Lower leg skin (tissue), 4 donors: Measurements from ENCODE around the gene TOP1. TPM values are rescaled to one million over a fixed set of nuclear protein-coding genes. Genes with fewer than 3 reads are reported as not detected.
"Not testable (repeated sequence)": the region's sequence is repeated elsewhere in the genome, so short reads cannot be mapped to it uniquely, and the experiment has no call there.

Experiments
- DNase-seq, 2 donors: peaks; one replicate each; pipeline ENCODE4 v3.0.0-alpha.2; 2019; ENCODE audit warnings: low spot score in 2 of 2
- H3K4me3 ChIP-seq: fragments of 200-600 bp; sonication (generic); 2 replicates; pipeline ENCODE4 v1.5.1; 2017; ENCODE audit warnings: mild to moderate bottlenecking, low read depth; ENCODE audit not compliant: poor library complexity, severe bottlenecking
- CTCF ChIP-seq, 3 donors: fragments of 450-650 bp; IDR thresholded peaks; one replicate each; pipeline ENCODE4 v1.5.1; 2016; ENCODE audit warnings: antibody characterized with exemption in 3 of 3, mild to moderate bottlenecking in 3 of 3, moderate library complexity in 2 of 3
- POLR2A ChIP-seq, 2 donors: fragments of 450-650 bp; IDR thresholded peaks; one replicate each; pipeline ENCODE4 v1.6.1; 2016 to 2017; ENCODE audit warnings: antibody characterized with exemption in 2 of 2, mild to moderate bottlenecking in 1 of 2, moderate library complexity in 1 of 2
- WGBS, 2 donors: methylation state at CpG; one replicate each; pipeline ENCODE4 v1.1.5; 2018; 5-methylcytosine and 5-hydroxymethylcytosine counted together
- intact Hi-C: fragments of 100-400 bp; cut with DNase I; formaldehyde crosslinking; loops from one replicate; pipeline ENCODE4 v1.15.0; 2023; ENCODE audit warnings: low total_unique reads
- total RNA-seq, 4 donors: library from RNA; depleted of rRNA; stranded (reverse); fragments of >200 nt; gene quantifications; one replicate each; pipeline ENCODE4 v1.1.0, GENCODE V29; 2016

The TOP1 gene
- total RNA-seq, 4 donors from 2014 or later = 29.8 to 37.1 (median 31.9) TPM

GRCh38 chr20:41000628-41001027 lies 28.0 kb upstream of the TOP1 start:
- intact Hi-C loops = no loop called here
- H3K4me3 ChIP-seq = no peak overlapping the region
- no peak for TF ChIP-seq CTCF (IDR thresholded peaks at IDR 0.05)
- no peak for TF ChIP-seq POLR2A (IDR thresholded peaks at IDR 0.05)
- no peak for DNase-seq
- 84 to 94% methylated on average over 2 of the region's 2 CpGs for WGBS, 2 donors

GRCh38 chr20:41001497-41001896 lies 27.1 kb upstream of the TOP1 start:
- no peak for DNase-seq
- no peak overlapping the region for H3K4me3 ChIP-seq
- no peak for TF ChIP-seq POLR2A (IDR thresholded peaks at IDR 0.05)
- no peak for TF ChIP-seq CTCF (IDR thresholded peaks at IDR 0.05)
- 84 to 86% methylated on average over 4 of the region's 4 CpGs for WGBS, 2 donors
- intact Hi-C loops = no loop called here

GRCh38 chr20:41002842-41003142 lies 25.8 kb upstream of the TOP1 start:
- intact Hi-C loops = no loop called here
- no peak overlapping the region for H3K4me3 ChIP-seq
- no peak for DNase-seq
- TF ChIP-seq POLR2A (IDR thresholded peaks at IDR 0.05) = no peak
- WGBS, 2 donors = 80 to 96% methylated on average over 1 of the region's 1 CpG

GRCh38 chr20:41003143-41003935 lies 25.3 kb upstream of the TOP1 start:
- intact Hi-C loops = no loop called here
- H3K4me3 ChIP-seq = no peak overlapping the region
- DNase-seq = peak; percentile 91 to 93
- TF ChIP-seq CTCF (IDR thresholded peaks at IDR 0.05) = no peak
- no peak for TF ChIP-seq POLR2A (IDR thresholded peaks at IDR 0.05)
- WGBS, 2 donors = 35 to 40% methylated on average over 12 of the region's 12 CpGs

GRCh38 chr20:41003936-41004294 lies 24.7 kb upstream of the TOP1 start:
- DNase-seq, H3K4me3 ChIP-seq, intact Hi-C loops: not testable (repeated sequence)
- WGBS, 2 donors = 77 to 81% methylated on average over 6 of the region's 6 CpGs

- intact Hi-C loops = no loop called here
- H3K4me3 ChIP-seq = no peak overlapping the region
- DNase-seq = peak in 1 of 2 donors; percentile 70
- TF ChIP-seq POLR2A (IDR thresholded peaks at IDR 0.05) (no peak), CTCF (IDR thresholded peaks at IDR 0.05) (no peak)
- 51 to 56% methylated on average over 8 of the region's 8 CpGs for WGBS, 2 donors
Measured at GRCh38 chr20:41004531-41005360, 23.9 kb upstream of the TOP1 start.
